Endothelial cell of umbilical vein (primary cell): ENCODE measurements around the gene BCOR. TPM values are rescaled to one million over a fixed set of nuclear protein-coding genes. Genes with fewer than 3 reads are reported as not detected.
A peak's percentile ranks its signal among the peaks of the same experiment; 100 is the strongest.

Experiments used
- BruUV-seq: library from RNA; stranded (reverse); fragments of 400-500 nt; replicated peaks from 2 replicates; lab custom pipeline; 2021; lab: Mats Ljungman, UMichigan
- CTCF ChIA-PET: fragments of 300-600, 350-600 bp; sonication (Branson Sonifier 250); formaldehyde crosslinking; loops from one replicate; lab custom pipeline; 2021; ENCODE audit warnings: antibody characterized with exemption, inconsistent platforms; lab: Charles Lee
- POLR2A ChIA-PET: fragments of 300-600, 350-600 bp; sonication (Branson Sonifier 250); formaldehyde crosslinking; loops from one replicate; lab custom pipeline; 2021; ENCODE audit warnings: antibody characterized with exemption, inconsistent platforms; lab: Charles Lee
- DNase-seq: peaks from one replicate; pipeline ENCODE4 v3.0.0-alpha.2; 2011; ENCODE audit warnings: low read depth, low spot score
- FAIRE-seq: peaks from 2 replicates; lab custom pipeline; 2011; peaks lifted over from hg19 to GRCh38; lab: Jason Lieb, UNC
- H2AFZ ChIP-seq: 2 replicates; pipeline ENCODE4 v1.6.0; 2012; ENCODE audit warnings: low read depth, low read length, control low read depth, inconsistent platforms
- H3K27ac ChIP-seq: 2 replicates; pipeline ENCODE4 v1.5.1; 2011; ENCODE audit warnings: low read depth, mild to moderate bottlenecking, control low read depth, low read length, moderate library complexity; ENCODE audit not compliant: insufficient read depth
- H3K27me3 ChIP-seq, 2 experiments: 2 replicates each; pipeline versions ENCODE4 v1.6.0 to v1.6.1; 2011; ENCODE audit warnings: low read length in 2 of 2, mixed read lengths in 1 of 2; ENCODE audit not compliant: control insufficient read depth in 2 of 2, insufficient read depth in 2 of 2
- H3K36me3 ChIP-seq, 2 experiments: 2 replicates in 1 of 2; 3 replicates in 1 of 2; pipeline ENCODE4 v1.5.1; 2011; ENCODE audit warnings: low read length in 2 of 2, mild to moderate bottlenecking in 1 of 2, moderate library complexity in 1 of 2; ENCODE audit not compliant: control insufficient read depth in 2 of 2, insufficient read depth in 2 of 2; ENCODE audit errors: extremely low read depth in 1 of 2
- H3K4me1 ChIP-seq: 3 replicates; pipeline ENCODE4 v1.5.1; 2011; ENCODE audit warnings: mild to moderate bottlenecking, low read length; ENCODE audit not compliant: control insufficient read depth, insufficient read depth; ENCODE audit errors: extremely low read depth
- H3K4me2 ChIP-seq: 2 replicates; pipeline ENCODE4 v1.6.1; 2011; ENCODE audit warnings: low read length, control low read depth, mixed read lengths; ENCODE audit not compliant: insufficient read depth
- H3K4me3 ChIP-seq, 3 experiments: fragments of 200-600 bp in 1 of 3; sonication (generic), shearing (Covaris generic) in 1 of 3; replicated peaks in 1 of 3; 2 replicates each; pipeline ENCODE4 v1.5.1; 2011 to 2016; ENCODE audit warnings: control low read depth in 3 of 3, low read length in 3 of 3, mild to moderate bottlenecking in 2 of 3, inconsistent platforms in 1 of 3, low read depth in 1 of 3, moderate library complexity in 1 of 3; ENCODE audit not compliant: insufficient read depth in 1 of 3
- H3K79me2 ChIP-seq: 2 replicates; pipeline ENCODE4 v1.6.0; 2012; ENCODE audit warnings: low read length, inconsistent platforms; ENCODE audit not compliant: control insufficient read depth, insufficient read depth
- H3K9ac ChIP-seq: replicated peaks from 2 replicates; pipeline ENCODE3; 2011; ENCODE audit warnings: low read length, control low read depth; ENCODE audit not compliant: insufficient read depth; ENCODE audit errors: extremely low read depth
- H3K9me1 ChIP-seq: replicated peaks from 3 replicates; pipeline ENCODE4 v1.6.0; 2011; ENCODE audit warnings: mild to moderate bottlenecking, low read length; ENCODE audit not compliant: control insufficient read depth, insufficient read depth; ENCODE audit errors: extremely low read depth
- H3K9me3 ChIP-seq: replicated peaks from 2 replicates; pipeline ENCODE4 v1.5.1; 2012; ENCODE audit warnings: low read length, inconsistent platforms; ENCODE audit not compliant: control insufficient read depth, insufficient read depth
- H4K20me1 ChIP-seq: replicated peaks from 2 replicates; pipeline ENCODE3; 2011; ENCODE audit warnings: mild to moderate bottlenecking, low read length; ENCODE audit not compliant: control insufficient read depth, insufficient read depth; ENCODE audit errors: extremely low read depth
- CTCF ChIP-seq, 2 donors: IDR thresholded peaks; 1 replicate in 1 of 2; 2 replicates in 1 of 2; pipeline ENCODE4 v1.5.1; 2011; ENCODE audit warnings: low read length in 2 of 2, mild to moderate bottlenecking in 2 of 2, moderate library complexity in 2 of 2, control low read depth in 1 of 2, inconsistent platforms in 1 of 2, low read depth in 1 of 2; ENCODE audit not compliant: insufficient read depth in 1 of 2; ENCODE audit errors: extremely low read depth in 1 of 2
- EZH2 ChIP-seq: IDR thresholded peaks from 2 replicates; pipeline ENCODE4 v1.6.1; 2012; ENCODE audit warnings: borderline replicate concordance, low read depth, mild to moderate bottlenecking, moderate library complexity, low read length, inconsistent platforms; ENCODE audit not compliant: severe bottlenecking
- FOS ChIP-seq: IDR thresholded peaks from 2 replicates; pipeline ENCODE4 v1.6.1; 2011; ENCODE audit warnings: mild to moderate bottlenecking, low read length, moderate library complexity, borderline replicate concordance; ENCODE audit not compliant: insufficient read depth
- GATA2 ChIP-seq: IDR thresholded peaks from 2 replicates; pipeline ENCODE4 v1.7.0; 2011; ENCODE audit warnings: low read depth, mild to moderate bottlenecking, moderate library complexity, mixed read lengths, low read length; ENCODE audit not compliant: insufficient read length, insufficient read depth
- JUN ChIP-seq: IDR thresholded peaks from 2 replicates; pipeline ENCODE4 v1.6.1; 2011; ENCODE audit warnings: borderline replicate concordance, low read depth; ENCODE audit not compliant: insufficient read length, insufficient read depth
- MYC ChIP-seq: IDR thresholded peaks from one replicate; pipeline ENCODE4 v1.6.1; 2011; ENCODE audit warnings: mild to moderate bottlenecking, low read depth, low read length
- POLR2A ChIP-seq: IDR thresholded peaks from 2 replicates; pipeline ENCODE4 v1.6.1; 2012; ENCODE audit warnings: low read depth, mild to moderate bottlenecking, control low read depth, low read length
- POLR2AphosphoS5 ChIP-seq: IDR thresholded peaks from 2 replicates; pipeline ENCODE4 v1.6.1; 2012; ENCODE audit warnings: low read depth, mild to moderate bottlenecking, control low read depth, low read length, moderate library complexity; ENCODE audit not compliant: insufficient read depth
- dilution Hi-C: fragments of 300-500 bp; cut with MboI; formaldehyde crosslinking; loops from one replicate; pipeline ENCODE4 v1.15.0; 2019; ENCODE audit warnings: low sequenced_read_pairs; ENCODE audit not compliant: extremely low pct_ligation_motif_present
- intact Hi-C: fragments of 100-400 bp; cut with micrococcal nuclease; formaldehyde crosslinking; loops from one replicate; pipeline ENCODE4 v1.10.0; 2022
- polyA plus RNA-seq, 4 experiments: library from polyadenylated mRNA; depleted of rRNA in 3 of 4; stranded (reverse) in 3 of 4; unstranded in 1 of 4; fragments of >200 nt; gene quantifications; 2 replicates each; pipeline versions ENCODE4 v1.2.1 to v1.2.3, GENCODE V29; 2011 to 2012; ENCODE audit warnings: missing spikeins in 1 of 4
- total RNA-seq: library from RNA; stranded (reverse); gene quantifications from 2 replicates; pipeline ENCODE4 v1.2.3, GENCODE V29; 2021
- TF ChIP-seq, protein P1 (sequence below): IDR thresholded peaks from 2 replicates; pipeline ENCODE4 v1.6.1; 2011; ENCODE audit not compliant: insufficient read depth, insufficient read length

BCOR gene
- total and polyA plus RNA-seq, 2 donors (not counting 3 experiments of a cell fraction or from before 2014, with no cell fraction given) = 10.1 to 24.2 TPM

DNA sequence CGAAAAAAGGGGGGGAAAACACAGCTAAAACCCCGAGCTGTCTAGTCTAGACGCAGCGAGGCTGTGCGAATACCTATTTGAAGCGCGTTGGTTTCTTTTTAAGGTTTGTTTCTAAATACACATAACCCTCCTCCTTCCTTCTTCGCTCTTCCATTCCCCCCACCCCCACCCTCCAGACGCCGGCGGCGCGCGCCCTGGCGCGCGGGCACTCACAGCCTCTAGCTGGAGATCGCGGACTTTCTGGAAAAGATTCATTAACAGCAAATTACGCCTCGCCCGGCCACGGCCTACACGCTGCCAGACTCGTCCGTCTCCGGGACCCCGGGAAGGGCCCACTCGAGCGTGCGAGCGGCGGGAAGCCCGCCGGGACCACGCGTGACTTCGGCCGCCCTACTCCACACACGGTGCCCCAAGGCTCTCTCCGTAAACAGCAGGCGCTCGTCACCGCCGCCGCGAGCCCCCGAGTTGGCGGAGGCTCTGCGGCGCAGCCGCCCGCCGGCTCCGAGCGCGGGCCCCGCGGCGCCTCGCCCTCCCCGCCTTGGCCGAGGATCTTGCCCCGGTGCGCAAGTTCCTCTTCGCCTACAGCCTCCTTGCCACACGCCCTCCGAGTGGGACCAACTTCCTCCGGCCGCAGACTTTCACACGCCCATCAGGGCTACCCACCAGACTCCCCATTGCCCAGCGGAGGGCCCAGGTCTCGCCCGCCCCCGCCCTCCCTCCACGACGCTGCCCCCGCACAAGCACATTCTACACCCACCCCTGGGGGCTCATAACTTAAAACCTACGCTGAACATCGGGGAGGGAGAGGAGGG, 2.0 kb downstream of the BCOR start:
- no peaks in the 10 kb centered on the region for H3K9me3 ChIP-seq
- H3K9ac ChIP-seq = peak overlapping the region; percentile 75
- DNase-seq = peak; percentile 34
- no peaks in the 10 kb centered on the region for H3K27me3 ChIP-seq
- H3K9me1 ChIP-seq = no peaks in the 10 kb centered on the region
- peaks cover 57% of the 10 kb centered on the region for H3K79me2 ChIP-seq
- H3K4me2 ChIP-seq = peak overlapping the region; percentile 94
- H3K36me3 ChIP-seq = no peaks in the 10 kb centered on the region
- intact Hi-C loops (loop anchor here (1.0 to 5.0 kb wide), 5 partner anchors 11 to 363 kb away; no protein-coding TSS in a partner anchor), dilution Hi-C loops (no loop called here)
- H4K20me1 ChIP-seq = no peaks in the 10 kb centered on the region
- H3K4me3 ChIP-seq = peak overlapping the region; percentile 72 to 81 (median 80)
- peak overlapping the region; percentile 71 for H3K27ac ChIP-seq
- POLR2A ChIA-PET = interaction anchor here (0.6 kb wide), 3 partner anchors 11 to 758 kb away, joined by 4 to 8 read pairs (median 4); no protein-coding TSS in a partner anchor
- BruUV-seq = no TSS peak
- no peak overlapping the region for H2AFZ ChIP-seq
- peak; percentile 38 for FAIRE-seq
- peaks cover 17% of the 10 kb centered on the region for H3K4me1 ChIP-seq
- no peak for TF ChIP-seq FOS
- no peak for TF ChIP-seq EZH2
- TF ChIP-seq GATA2 = no peak
- no peak for TF ChIP-seq POLR2AphosphoS5
- TF ChIP-seq, protein P1, sequence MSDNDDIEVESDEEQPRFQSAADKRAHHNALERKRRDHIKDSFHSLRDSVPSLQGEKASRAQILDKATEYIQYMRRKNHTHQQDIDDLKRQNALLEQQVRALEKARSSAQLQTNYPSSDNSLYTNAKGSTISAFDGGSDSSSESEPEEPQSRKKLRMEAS = no peak
- no peak for TF ChIP-seq CTCF (IDR thresholded peaks at IDR 0.05; ENCODE audit: extremely low read depth in 1 of 2, insufficient read depth in 1 of 2, low read depth in 1 of 2, low read length in 2 of 2)
- TF ChIP-seq MYC = no peak
- TF ChIP-seq JUN = no peak
- no peak for TF ChIP-seq POLR2A
- CTCF ChIA-PET = interaction anchor here (0.6 to 2.2 kb wide), 6 partner anchors 72 to 390 kb away, joined by 3 to 7 read pairs (median 5); no protein-coding TSS in a partner anchor
